ENCODE data around the gene GNAL.

Gene GNAL

GRCh38 chr18:11834772-11835171 lies 145.7 kb downstream of the GNAL start:
- no peaks in the 10 kb centered on the region for H3F3A ChIP-seq (ENCODE audit: control insufficient read depth, insufficient read depth)
- TF ChIP-seq CTCF (IDR thresholded peaks at IDR 0.05; ENCODE audit: low read depth, low read length, poor library complexity, severe bottlenecking) = no peak
- no peak for TF ChIP-seq EZH2phosphoT487 (IDR thresholded peaks at IDR 0.05; ENCODE audit: borderline replicate concordance, low read length)
- H3K9me2 ChIP-seq (replicated peaks; ENCODE audit: control insufficient read depth, low read length) = no peaks in the 10 kb centered on the region
- no peak overlapping the region for H3K27ac ChIP-seq (ENCODE audit: low read depth, low read length)
- no peaks in the 10 kb centered on the region for H3K27me3 ChIP-seq (ENCODE audit: control insufficient read depth, low read length)
- H3K4me3 ChIP-seq (ENCODE audit: low read length) = no peak overlapping the region
- H3K9me3 ChIP-seq (ENCODE audit: control insufficient read depth, insufficient read depth, low read length) = no peaks in the 10 kb centered on the region
- H3K36me3 ChIP-seq (ENCODE audit: control insufficient read depth, low read length) = no peaks in the 10 kb centered on the region
- H3K4me2 ChIP-seq (ENCODE audit: low read length) = no peak overlapping the region
- no peaks in the 10 kb centered on the region for H3K4me1 ChIP-seq (ENCODE audit: control insufficient read depth, low read length)
- no peaks in the 10 kb centered on the region for H4K20me1 ChIP-seq (ENCODE audit: control insufficient read depth, insufficient read depth, low read depth, low read length)
- H3K79me2 ChIP-seq (ENCODE audit: control insufficient read depth, low read length) = no peaks in the 10 kb centered on the region

GRCh38 chr18:11839556-11839955 lies 150.5 kb downstream of the GNAL start:
- TF ChIP-seq EZH2phosphoT487 (IDR thresholded peaks at IDR 0.05; ENCODE audit: borderline replicate concordance, low read length) (no peak), CTCF (IDR thresholded peaks at IDR 0.05; ENCODE audit: low read depth, low read length, poor library complexity, severe bottlenecking) (no peak)
- no peak overlapping the region for H3K4me2 ChIP-seq (ENCODE audit: low read length)
- H3K36me3 ChIP-seq (ENCODE audit: control insufficient read depth, low read length) = no peaks in the 10 kb centered on the region
- no peaks in the 10 kb centered on the region for H3K9me3 ChIP-seq (ENCODE audit: control insufficient read depth, insufficient read depth, low read length)
- no peaks in the 10 kb centered on the region for H3K27me3 ChIP-seq (ENCODE audit: control insufficient read depth, low read length)
- H4K20me1 ChIP-seq (ENCODE audit: control insufficient read depth, insufficient read depth, low read depth, low read length) = no peaks in the 10 kb centered on the region
- H3K4me3 ChIP-seq (ENCODE audit: low read length) = no peak overlapping the region
- no peaks in the 10 kb centered on the region for H3K4me1 ChIP-seq (ENCODE audit: control insufficient read depth, low read length)
- H3F3A ChIP-seq (ENCODE audit: control insufficient read depth, insufficient read depth) = no peaks in the 10 kb centered on the region
- H3K27ac ChIP-seq (ENCODE audit: low read depth, low read length) = no peak overlapping the region
- H3K9me2 ChIP-seq (replicated peaks; ENCODE audit: control insufficient read depth, low read length) = no peaks in the 10 kb centered on the region
- no peaks in the 10 kb centered on the region for H3K79me2 ChIP-seq (ENCODE audit: control insufficient read depth, low read length)

GRCh38 chr18:11840493-11840892 lies 151.4 kb downstream of the GNAL start:
- H3F3A ChIP-seq (ENCODE audit: control insufficient read depth, insufficient read depth) = no peaks in the 10 kb centered on the region
- H3K9me3 ChIP-seq (ENCODE audit: control insufficient read depth, insufficient read depth, low read length) = no peaks in the 10 kb centered on the region

More at GRCh38 chr18:11840493-11840892, 151.4 kb downstream of the GNAL start:
- H3K27me3 ChIP-seq (ENCODE audit: control insufficient read depth, low read length) = no peaks in the 10 kb centered on the region
- no peak overlapping the region for H3K4me3 ChIP-seq (ENCODE audit: low read length)
- no peaks in the 10 kb centered on the region for H3K36me3 ChIP-seq (ENCODE audit: control insufficient read depth, low read length)
- H3K9me2 ChIP-seq (replicated peaks; ENCODE audit: control insufficient read depth, low read length) = no peaks in the 10 kb centered on the region
- H4K20me1 ChIP-seq (ENCODE audit: control insufficient read depth, insufficient read depth, low read depth, low read length) = no peaks in the 10 kb centered on the region
- no peaks in the 10 kb centered on the region for H3K4me1 ChIP-seq (ENCODE audit: control insufficient read depth, low read length)
- H3K79me2 ChIP-seq (ENCODE audit: control insufficient read depth, low read length) = no peaks in the 10 kb centered on the region
- no peak overlapping the region for H3K27ac ChIP-seq (ENCODE audit: low read depth, low read length)
- H3K4me2 ChIP-seq (ENCODE audit: low read length) = no peak overlapping the region
- no peak for TF ChIP-seq EZH2phosphoT487 (IDR thresholded peaks at IDR 0.05; ENCODE audit: borderline replicate concordance, low read length)
- TF ChIP-seq CTCF (IDR thresholded peaks at IDR 0.05; ENCODE audit: low read depth, low read length, poor library complexity, severe bottlenecking) = no peak

All from DOHH2 (cell line).